WI38 (cell line): ENCODE data around the gene MAFB.

Experiments
- H3K4me3 ChIP-seq: 2 replicates; pipeline ENCODE4 v1.5.1; 2011; ENCODE audit warnings: low read depth, mild to moderate bottlenecking, control low read depth, low read length
- CTCF ChIP-seq: IDR thresholded peaks from 2 replicates; pipeline ENCODE4 v1.5.1; 2012; ENCODE audit warnings: low read depth, mild to moderate bottlenecking, control low read depth, low read length

Gene MAFB

GRCh38 chr20:40691566-40692239 is 2.7 kb upstream of the MAFB start:
- no peak overlapping the region for H3K4me3 ChIP-seq
- no peak for TF ChIP-seq CTCF

GRCh38 chr20:40690836-40691565 is 2.0 kb upstream of the MAFB start:
- TF ChIP-seq CTCF = no peak
- no peak overlapping the region for H3K4me3 ChIP-seq

DNA sequence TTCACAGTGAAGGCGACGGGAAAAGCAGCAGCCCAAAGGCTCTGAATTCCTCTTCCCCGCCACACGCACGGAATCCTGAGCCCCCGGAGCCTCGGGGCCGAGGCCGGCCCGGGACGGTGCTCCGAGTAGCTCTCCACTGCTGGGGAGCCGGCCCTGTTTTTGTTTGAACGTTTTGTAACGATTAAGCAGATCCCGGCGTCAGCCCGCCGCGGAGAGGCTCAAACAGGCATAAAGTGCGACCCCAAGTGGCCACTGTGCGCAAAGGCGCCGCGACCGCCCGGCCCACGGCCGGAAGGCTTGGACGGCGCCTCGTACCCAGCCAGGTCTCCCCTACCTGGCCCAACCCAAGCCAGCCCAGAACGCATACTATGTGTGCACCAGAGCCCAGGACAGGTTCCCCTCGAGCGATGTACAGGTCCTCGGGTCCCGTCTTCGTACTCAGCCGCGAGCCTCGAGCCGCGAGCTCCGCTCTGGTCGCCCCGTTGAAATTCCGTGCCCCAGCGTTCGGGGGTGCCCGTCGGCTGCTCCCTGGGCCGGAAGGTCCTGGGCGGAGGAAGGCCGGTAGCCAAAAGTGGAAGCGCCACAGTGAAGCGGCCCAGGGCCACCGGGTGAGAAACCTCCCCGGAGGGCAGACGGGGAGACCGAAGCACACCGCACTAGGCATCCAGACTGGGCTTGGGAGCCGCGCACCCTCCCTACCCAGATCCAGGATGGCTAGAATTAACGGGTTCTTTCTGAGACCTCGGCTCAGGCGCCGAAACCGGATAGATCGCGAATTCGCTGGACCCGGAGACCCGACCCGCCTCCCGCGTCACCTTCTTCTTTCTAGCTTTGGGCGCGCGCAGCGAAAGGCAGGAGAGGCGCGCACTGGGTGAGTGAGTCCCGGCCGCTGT is 1.2 kb upstream of the MAFB start:
- peak overlapping the region; percentile 63 for H3K4me3 ChIP-seq
- TF ChIP-seq CTCF = peak; percentile 81

- peak overlapping the region; percentile 59 for H3K4me3 ChIP-seq
- no peak for TF ChIP-seq CTCF
Observed at GRCh38 chr20:40688129-40689099, 622 bp downstream of the MAFB start.

DNA sequence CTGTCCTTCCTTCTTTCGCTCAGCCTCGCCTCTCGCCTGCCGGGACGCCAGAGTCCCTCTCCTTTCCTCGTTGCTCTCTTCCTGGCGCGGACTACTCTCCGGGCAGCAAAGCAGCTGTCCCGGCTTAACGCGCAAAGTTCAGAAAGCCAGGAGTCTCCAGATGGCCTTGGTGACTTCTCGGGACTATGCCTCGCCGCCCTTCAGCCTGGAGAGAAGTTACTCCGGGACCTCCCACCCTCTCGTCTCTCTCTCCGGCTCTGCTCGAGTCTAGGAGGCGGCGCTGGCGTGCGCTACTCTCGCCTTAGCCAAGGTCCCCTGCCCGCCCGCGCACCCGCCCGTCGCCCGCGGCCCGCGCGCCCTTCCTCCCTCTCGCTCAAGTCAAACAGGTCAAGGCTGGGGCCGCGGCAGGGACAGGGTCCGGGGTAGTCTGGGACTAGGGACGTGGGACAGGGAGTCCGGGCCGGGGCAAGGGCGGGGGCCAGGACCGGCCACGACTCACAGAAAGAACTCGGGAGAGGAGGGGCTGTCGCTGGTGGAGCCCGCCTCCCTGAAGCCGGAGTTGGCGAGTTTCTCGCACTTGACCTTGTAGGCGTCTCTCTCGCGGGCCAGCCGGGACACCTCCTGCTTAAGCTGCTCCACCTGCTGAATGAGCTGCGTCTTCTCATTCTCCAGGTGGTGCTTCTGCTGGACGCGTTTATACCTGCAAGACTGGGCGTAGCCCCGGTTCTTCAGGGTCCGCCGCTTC is 1.5 kb downstream of the MAFB start:
- peak overlapping the region; percentile 43 for H3K4me3 ChIP-seq
- no peak for TF ChIP-seq CTCF

DNA sequence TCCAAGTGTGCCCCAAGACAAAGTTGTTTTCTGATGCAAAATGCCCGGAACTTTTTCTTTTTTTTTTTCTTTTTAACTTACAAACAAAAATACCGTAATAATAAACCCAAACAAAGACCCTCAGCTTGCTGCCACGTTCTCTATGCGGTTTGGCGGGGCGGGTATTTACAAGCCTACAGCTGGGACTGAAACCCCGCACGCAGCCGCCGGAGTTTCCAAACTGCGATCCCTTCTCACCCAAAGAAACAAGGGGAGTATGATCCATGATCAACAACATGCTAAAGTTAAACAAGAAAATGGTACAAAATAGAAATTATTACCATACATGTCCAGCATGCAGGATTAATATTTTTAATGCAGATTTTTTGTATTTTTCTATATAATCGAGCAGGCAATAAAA is 2.1 kb downstream of the MAFB start:
- peak overlapping the region; percentile 43 for H3K4me3 ChIP-seq
- TF ChIP-seq CTCF = no peak
